Measurements from ENCODE around the gene CALML6. TPM values are rescaled to one million over a fixed set of nuclear protein-coding genes. Genes with fewer than 3 reads are reported as not detected.

The CALML6 gene
- total RNA-seq, 2 experiments from 2014 or later: 0.47 to 0.76 TPM

GRCh38 chr1:1889090-1889750 lies 25.8 kb upstream of the CALML6 start:
- ATAC-seq (no peak), DNase-seq (no peak)
- H3K9me3 Mint-ChIP-seq: no peaks in the 10 kb centered on the region
- H3K27me3 Mint-ChIP-seq: no peaks in the 10 kb centered on the region
- no peak for TF ChIP-seq CTCF (IDR thresholded peaks at IDR 0.05)
- peaks cover 27% of the 10 kb centered on the region for H3K36me3 Mint-ChIP-seq (ENCODE audit: low read depth)
- CTCF ChIA-PET: interaction anchor here (1.2 to 2.2 kb wide), 3 partner anchors 11 to 19 kb away, joined by 3 to 10 read pairs (median 3); no protein-coding TSS in a partner anchor
- intact Hi-C loops (cut with micrococcal nuclease): no loop called here
- peak overlapping the region; percentile 85 for H3K4me3 Mint-ChIP-seq
- H3K4me1 Mint-ChIP-seq (ENCODE audit: low read depth): peaks cover 41% of the 10 kb centered on the region
- peak overlapping the region; percentile 84 for H3K27ac Mint-ChIP-seq
- POLR2A ChIA-PET: interaction anchor here (0.7 to 1.6 kb wide), 8 partner anchors 10 to 106 kb away, joined by 3 to 6 read pairs (median 3); no protein-coding TSS in a partner anchor

- peak overlapping the region; percentile 85 for H3K4me3 Mint-ChIP-seq
- peaks cover 24% of the 10 kb centered on the region for H3K36me3 Mint-ChIP-seq (ENCODE audit: low read depth)
- TF ChIP-seq CTCF (IDR thresholded peaks at IDR 0.05): no peak
- no peaks in the 10 kb centered on the region for H3K27me3 Mint-ChIP-seq
- H3K4me1 Mint-ChIP-seq (ENCODE audit: low read depth): peaks cover 45% of the 10 kb centered on the region
- DNase-seq: peak; percentile 50
- CTCF ChIA-PET: interaction anchor here (1.2 to 1.6 kb wide), 2 partner anchors 16 to 18 kb away, joined by 3 read pairs; no protein-coding TSS in a partner anchor
- H3K9me3 Mint-ChIP-seq: no peaks in the 10 kb centered on the region
- H3K27ac Mint-ChIP-seq: peak overlapping the region; percentile 84
- intact Hi-C loops (cut with micrococcal nuclease): loop anchor here (10.0 kb wide), 1 partner anchor 105 kb away; no protein-coding TSS in a partner anchor
- peak; percentile 15 for ATAC-seq
- POLR2A ChIA-PET: interaction anchor here (0.8 to 1.4 kb wide), 5 partner anchors 10 to 63 kb away, joined by 3 to 4 read pairs (median 3); no protein-coding TSS in a partner anchor
Measured at GRCh38 chr1:1889847-1890505, 25.1 kb upstream of the CALML6 start.

- Mint-ChIP-seq H3K27ac (peak within 1 kb of the TSS; percentile 90), H3K4me3 (peak within 1 kb of the TSS; percentile 85), H3K36me3 (ENCODE audit: low read depth) (peaks cover 24% of the 10 kb centered on the region), H3K9me3 (no peaks in the 10 kb centered on the region), H3K27me3 (peaks cover under 1% of the 10 kb centered on the region), H3K4me1 (ENCODE audit: low read depth) (peaks cover 52% of the 10 kb centered on the region)
- CTCF ChIA-PET: interaction anchor here (9.6 kb wide), 1 partner anchor 17 kb away, joined by 80 read pairs; no protein-coding TSS in a partner anchor
- POLR2A ChIA-PET: interaction anchor here (1.0 to 1.7 kb wide), 2 partner anchors 14 to 18 kb away, joined by 3 to 9 read pairs; no protein-coding TSS in a partner anchor
- ATAC-seq (peak; percentile 51), DNase-seq (peak; percentile 84)
- TF ChIP-seq CTCF (IDR thresholded peaks at IDR 0.05): no peak
- intact Hi-C loops (cut with micrococcal nuclease): loop anchor here (10.0 kb wide), 1 partner anchor 106 kb away; no protein-coding TSS in a partner anchor
Measured at GRCh38 chr1:1890506-1891348, 24.3 kb upstream of the CALML6 start, which contains the start of gene GNB1. TSS of gene GNB1 (minus strand) at chr1:1891087. CDS start at chr1:1825453, 65,634 bp downstream.

- Mint-ChIP-seq H3K36me3 (ENCODE audit: low read depth) (peaks cover 20% of the 10 kb centered on the region), H3K9me3 (no peaks in the 10 kb centered on the region), H3K4me1 (ENCODE audit: low read depth) (peaks cover 51% of the 10 kb centered on the region), H3K27ac (peak overlapping the region; percentile 90), H3K4me3 (peak overlapping the region; percentile 81), H3K27me3 (peaks cover 2% of the 10 kb centered on the region)
- ChIA-PET CTCF (interaction anchor here (9.6 kb wide), 1 partner anchor 16 kb away, joined by 80 read pairs; no protein-coding TSS in a partner anchor), POLR2A (interaction anchor here (0.9 to 1.7 kb wide), 9 partner anchors 10 to 318 kb away, joined by 3 to 9 read pairs (median 4); no protein-coding TSS in a partner anchor)
- peak; percentile 77 for DNase-seq
- peak; percentile 64 for ATAC-seq
- TF ChIP-seq CTCF (IDR thresholded peaks at IDR 0.05): no peak
- intact Hi-C loops (cut with micrococcal nuclease): loop anchor here (10.0 kb wide), 1 partner anchor 107 kb away; no protein-coding TSS in a partner anchor
Measured at GRCh38 chr1:1891349-1892078, 23.5 kb upstream of the CALML6 start.
